GM19351 (cell line): ENCODE results near the gene PPP1R36.
"Not testable (repeated sequence)": the region's sequence is repeated elsewhere in the genome, so short reads cannot be mapped to it uniquely, and the experiment has no call there.

ENCODE experiments used
- ATAC-seq: cut with Tn5 transposase; IDR thresholded peaks from one replicate; pipeline ENCODE4 v1.9.1; 2021; ENCODE audit warnings: mild to moderate bottlenecking, moderate library complexity; ENCODE audit not compliant: unreplicated experiment

PPP1R36 gene

GRCh38 chr14:64563696-64564095 is 13.9 kb downstream of the PPP1R36 start:
- ATAC-seq, result no peak

DNA sequence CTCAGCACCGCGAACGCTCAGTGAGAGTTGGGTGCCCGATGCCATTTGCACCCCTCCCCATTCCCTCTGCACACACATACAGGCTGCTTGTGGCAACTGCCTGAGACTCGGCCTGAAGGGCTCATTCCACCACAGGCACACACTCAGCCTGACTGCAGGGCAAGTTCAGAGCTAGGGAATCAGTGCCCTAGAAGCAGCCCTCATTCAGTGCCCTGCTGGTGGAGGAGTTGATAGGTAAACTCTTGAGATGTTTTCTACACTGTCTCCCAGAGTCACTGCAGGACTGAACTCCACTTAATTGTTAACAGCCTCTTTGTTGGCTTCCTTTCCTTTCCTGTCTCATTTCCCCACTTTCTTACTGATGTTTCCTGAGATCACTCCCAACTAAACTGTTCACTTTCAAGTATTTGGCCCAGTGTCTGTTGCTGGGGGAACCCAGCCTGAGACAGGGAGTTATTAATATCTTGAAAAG is 16.9 kb downstream of the PPP1R36 start:
- no peak for ATAC-seq

GRCh38 chr14:64569138-64569631 is 19.4 kb downstream of the PPP1R36 start:
- ATAC-seq, result no peak

GRCh38 chr14:64569646-64570045 is 19.9 kb downstream of the PPP1R36 start:
- not testable (repeated sequence) for ATAC-seq

- no peak for ATAC-seq
Measured at GRCh38 chr14:64572386-64573104, 22.8 kb downstream of the PPP1R36 start.

- ATAC-seq, result no peak
Measured at GRCh38 chr14:64573109-64573508, 23.3 kb downstream of the PPP1R36 start.

- no peak for ATAC-seq
Measured at GRCh38 chr14:64574371-64575107, 24.8 kb downstream of the PPP1R36 start.

DNA sequence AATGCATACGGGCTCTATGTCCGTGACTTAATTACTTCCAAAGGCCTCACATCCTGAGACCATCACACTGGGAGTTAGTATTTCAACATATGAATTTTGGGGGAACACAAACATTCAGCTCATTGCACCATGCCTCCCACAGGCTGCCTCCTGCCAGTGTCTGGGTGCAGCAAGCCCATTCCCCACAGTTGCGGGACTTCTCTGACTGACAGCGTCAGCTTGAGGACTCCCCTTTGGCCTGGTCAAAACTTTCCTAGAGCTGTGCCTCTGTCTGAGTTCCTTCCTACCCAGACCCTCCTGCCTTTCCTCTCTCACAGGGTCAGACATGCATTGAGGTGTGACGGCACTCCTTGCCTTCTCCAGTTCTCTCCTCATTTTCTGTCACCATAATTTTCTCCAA is 27.4 kb downstream of the PPP1R36 start:
- no peak for ATAC-seq

GRCh38 chr14:64580467-64580866 is 30.7 kb downstream of the PPP1R36 start:
- ATAC-seq, result no peak

DNA sequence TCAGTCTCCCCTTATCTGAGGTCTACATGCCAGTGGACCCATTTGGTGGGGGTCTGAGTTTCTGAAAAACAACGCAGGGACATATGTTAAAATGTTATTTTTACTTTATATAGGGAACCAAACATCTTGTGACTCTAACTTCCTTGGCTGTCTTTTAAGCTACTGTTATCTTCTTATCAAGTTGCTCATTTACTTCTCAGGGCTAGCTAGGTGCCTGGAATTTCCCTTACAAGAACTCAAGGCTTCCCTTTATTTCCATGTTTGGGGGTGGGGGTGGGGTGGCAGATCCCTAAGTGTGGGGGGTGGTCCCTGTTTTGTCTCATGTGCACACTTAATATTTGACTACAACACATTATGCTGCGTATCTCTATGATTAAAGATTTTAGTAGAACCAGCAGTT is 31.6 kb downstream of the PPP1R36 start:
- ATAC-seq, result no peak

GRCh38 chr14:64581817-64582216 is 32.1 kb downstream of the PPP1R36 start:
- ATAC-seq, result no peak

- ATAC-seq, result no peak
Measured at GRCh38 chr14:64584190-64584589, 34.4 kb downstream of the PPP1R36 start.

GRCh38 chr14:64591809-64592208 is 42.0 kb downstream of the PPP1R36 start:
- no peak for ATAC-seq

- ATAC-seq, result no peak
Measured at GRCh38 chr14:64594438-64594837, 44.7 kb downstream of the PPP1R36 start.

DNA sequence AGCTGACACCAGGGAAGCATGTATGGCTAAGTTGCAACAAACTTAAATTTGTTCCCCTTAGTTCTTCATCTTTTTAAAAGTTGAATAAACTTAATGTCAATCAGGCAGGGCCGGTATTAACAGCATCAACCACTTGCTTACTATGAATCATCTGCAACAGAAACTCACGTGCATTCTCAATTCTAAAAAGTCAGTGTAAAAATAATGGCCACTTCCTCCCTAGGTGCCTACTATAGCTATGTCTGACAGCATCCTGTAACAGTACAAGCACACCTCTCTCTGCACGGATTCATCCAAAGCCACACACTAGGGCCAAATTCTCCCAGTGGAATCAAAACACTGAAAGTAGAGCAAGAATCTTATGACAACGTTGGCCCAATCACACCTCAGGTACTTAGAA is 48.6 kb downstream of the PPP1R36 start:
- peak; percentile 53 for ATAC-seq

GRCh38 chr14:64601571-64601970 is 51.8 kb downstream of the PPP1R36 start:
- no peak for ATAC-seq

- ATAC-seq, result no peak
Measured at GRCh38 chr14:64602826-64603225, 53.1 kb downstream of the PPP1R36 start.

- no peak for ATAC-seq
Measured at GRCh38 chr14:64604001-64604400, 54.2 kb downstream of the PPP1R36 start.

DNA sequence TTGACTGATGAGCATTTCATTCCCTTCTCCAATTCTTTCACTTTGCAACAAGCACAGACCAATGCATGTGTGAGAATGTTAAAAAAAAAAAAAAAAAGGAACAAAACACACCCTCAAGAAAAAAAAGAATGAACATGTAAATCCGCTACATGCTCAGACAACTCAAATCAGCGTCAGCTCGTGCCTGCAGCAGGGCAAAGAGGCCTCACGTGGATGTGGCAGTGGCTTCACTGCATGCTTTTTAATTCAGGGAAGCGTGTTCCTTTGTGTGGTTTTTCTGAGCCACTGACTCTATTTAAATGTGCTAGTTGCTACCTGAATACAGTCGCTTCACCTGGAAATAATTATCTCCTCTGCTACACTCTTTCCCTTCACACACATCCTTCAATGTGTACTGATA is 55.1 kb downstream of the PPP1R36 start:
- no peak for ATAC-seq

DNA sequence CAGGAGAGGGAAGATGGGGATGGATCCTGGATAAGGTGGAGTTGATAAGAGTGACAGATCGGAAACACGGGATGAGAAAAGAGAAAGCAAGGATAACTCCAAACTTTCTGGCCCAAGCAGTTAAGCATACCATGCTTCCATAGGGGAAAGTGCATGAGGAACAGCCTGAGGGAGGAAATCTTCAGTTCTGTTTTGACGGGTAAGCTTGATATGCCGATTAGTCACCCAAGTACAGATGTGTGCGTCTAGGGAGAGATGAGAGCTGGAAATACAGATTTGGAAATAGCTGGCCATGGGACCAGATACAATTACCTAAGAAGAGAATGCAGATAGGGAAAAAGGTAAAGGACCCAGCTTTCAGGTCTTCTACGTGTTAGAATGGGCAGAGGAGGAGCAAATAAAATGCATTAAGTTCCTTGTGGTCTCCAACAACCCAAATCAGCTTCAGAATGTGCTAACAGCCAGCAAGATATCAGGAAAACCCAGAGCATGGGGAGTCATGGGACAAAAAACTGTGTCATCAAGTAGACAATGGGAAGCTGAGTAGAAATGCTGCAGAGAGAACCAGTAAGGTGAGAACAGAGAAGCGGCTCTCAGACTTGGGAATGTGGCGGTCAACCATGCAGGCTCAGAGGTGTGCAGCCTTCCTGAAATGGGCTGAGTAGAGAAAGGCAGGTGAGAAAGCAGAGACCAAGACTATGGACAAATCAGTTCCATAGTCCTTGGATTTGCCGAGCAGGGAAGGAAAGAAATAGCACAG is 56.3 kb downstream of the PPP1R36 start:
- ATAC-seq, result no peak

DNA sequence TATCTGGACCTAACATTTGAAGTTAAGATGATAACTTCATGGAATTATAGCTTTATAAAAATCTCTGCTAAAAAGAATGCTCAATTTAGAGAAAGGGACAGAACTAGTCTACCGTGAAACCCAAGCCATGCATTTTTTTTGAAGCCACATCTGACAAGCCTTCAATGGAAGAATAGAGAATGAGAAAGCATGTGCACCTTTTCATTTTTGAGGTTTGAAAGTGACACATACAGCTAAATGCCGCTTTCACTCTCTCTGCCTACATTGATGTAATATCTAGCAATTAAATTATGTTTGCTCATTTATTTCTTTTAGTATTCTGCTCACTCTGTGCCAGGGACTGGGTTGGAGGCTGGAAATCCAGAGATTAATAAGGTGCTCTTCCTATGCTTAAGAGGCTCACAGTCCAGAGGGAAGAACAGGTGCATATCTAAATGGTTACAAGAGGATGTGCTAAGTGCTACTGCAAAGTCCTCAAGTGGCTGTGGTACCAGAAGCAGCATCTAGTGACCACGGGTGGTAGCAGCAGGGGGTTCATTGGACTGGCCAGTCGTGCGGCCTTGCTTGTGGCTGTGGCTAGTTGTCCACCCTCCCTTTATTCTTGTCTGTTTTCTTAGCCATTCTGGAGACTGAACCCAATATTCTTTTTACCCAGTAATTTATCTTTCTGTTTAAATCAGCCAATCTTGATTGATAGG is 60.4 kb downstream of the PPP1R36 start:
- ATAC-seq, result no peak
